ENCODE results near the gene CAPN7. TPM values are rescaled to one million over a fixed set of nuclear protein-coding genes. Genes with fewer than 3 reads are reported as not detected.

The CAPN7 gene
- polyA plus RNA-seq, 3 donors = 40.3 to 54.1 (median 51.6) TPM

- no peak for DNase-seq (ENCODE audit: extremely low read depth in 1 of 11, low read depth in 9 of 11, low spot score in 4 of 11)
Observed at GRCh38 chr3:15266510-15267376, 60.7 kb downstream of the CAPN7 start.

GRCh38 chr3:15267502-15267901, 61.5 kb downstream of the CAPN7 start:
- no peak for DNase-seq (ENCODE audit: extremely low read depth in 1 of 11, low read depth in 9 of 11, low spot score in 4 of 11)

GRCh38 chr3:15268033-15268631, 62.1 kb downstream of the CAPN7 start:
- DNase-seq (ENCODE audit: extremely low read depth in 1 of 11, low read depth in 9 of 11, low spot score in 4 of 11) = peak; percentile 43 to 81 (median 69)

- no peak for DNase-seq (ENCODE audit: extremely low read depth in 1 of 11, low read depth in 9 of 11, low spot score in 4 of 11)
Observed at GRCh38 chr3:15269091-15269989, 63.3 kb downstream of the CAPN7 start.

DNA sequence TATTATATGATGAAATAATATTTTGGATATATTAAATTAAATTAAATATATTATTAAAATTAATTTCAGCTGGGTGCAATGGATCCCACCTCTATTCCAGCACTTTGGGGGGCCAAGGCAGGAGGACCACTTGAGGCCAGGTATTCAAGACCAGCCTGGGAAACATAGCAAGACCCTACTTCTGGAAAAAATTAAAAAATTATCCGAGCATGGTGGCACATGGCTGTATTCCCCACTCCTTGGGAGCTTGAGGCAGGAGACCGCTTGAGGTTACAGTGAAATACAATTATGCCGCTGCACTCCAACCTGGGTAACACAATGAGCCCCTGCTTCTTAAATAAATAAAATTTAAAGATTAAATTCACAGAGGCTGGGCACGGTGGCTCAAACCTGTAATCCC, 65.0 kb downstream of the CAPN7 start:
- no peak for DNase-seq (ENCODE audit: extremely low read depth in 1 of 11, low read depth in 9 of 11, low spot score in 4 of 11)

DNA sequence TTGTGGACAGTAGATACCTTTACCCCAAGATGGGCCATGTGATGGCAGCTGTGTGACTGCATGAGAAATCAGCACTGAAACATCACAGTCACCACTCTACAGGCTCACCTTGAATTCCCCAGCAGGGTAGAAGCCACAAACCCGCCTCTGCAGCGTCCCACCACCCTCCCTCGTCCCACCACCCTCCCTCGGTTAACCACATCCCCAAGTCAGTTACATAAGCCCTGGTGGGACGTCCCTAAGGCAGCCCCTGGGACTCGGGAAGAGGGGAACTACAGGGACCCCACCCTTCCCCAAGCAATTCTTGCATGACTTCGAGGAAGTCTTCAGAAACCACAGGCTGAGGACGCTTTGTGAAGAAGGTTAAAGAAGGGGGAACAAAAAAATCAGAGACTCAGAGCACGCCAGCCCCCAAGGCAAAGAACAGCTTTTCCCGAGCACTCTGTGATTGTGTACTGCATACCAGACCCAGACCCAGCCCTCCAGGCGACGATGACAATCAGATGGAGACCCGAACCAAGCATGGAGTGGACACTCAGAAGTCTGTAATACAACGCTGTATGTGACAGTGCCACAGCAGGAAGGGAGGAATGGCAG, 65.8 kb downstream of the CAPN7 start:
- DNase-seq (ENCODE audit: extremely low read depth in 1 of 11, low read depth in 9 of 11, low spot score in 4 of 11) = no peak

DNA sequence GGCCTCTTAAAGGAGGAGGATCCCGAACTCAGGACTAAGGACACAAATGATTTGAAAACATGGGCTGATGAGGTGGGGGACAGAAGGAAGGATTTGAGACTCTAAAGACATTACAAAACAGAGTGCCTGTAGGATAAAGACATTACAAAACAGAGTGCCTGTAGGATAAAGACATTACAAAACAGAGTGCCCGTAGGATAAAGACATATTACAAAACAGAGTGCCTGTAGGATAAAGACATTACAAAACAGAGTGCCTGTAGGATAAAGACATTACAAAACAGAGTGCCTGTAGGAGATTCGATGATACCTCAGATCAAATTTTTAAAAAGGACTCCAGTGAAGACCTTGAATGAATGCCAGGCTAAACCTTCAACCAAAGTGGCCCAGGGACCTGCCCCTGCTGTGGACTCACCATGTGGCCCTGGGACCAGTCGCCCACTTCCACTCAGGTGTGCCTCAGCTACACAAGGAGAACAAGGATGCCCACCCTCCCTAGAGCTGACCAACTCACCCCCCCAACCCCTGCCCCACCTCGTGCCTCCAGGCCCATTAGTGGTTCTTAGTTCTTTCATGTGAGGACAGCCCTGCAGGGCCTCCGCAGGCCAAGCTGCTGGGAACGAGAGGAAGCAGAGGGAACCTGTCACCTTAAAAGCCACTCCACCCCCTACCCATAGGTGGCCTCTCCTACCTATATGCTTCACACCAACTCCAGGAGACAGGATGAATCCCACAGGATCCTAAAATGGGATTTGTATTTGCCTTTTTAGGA, 66.6 kb downstream of the CAPN7 start:
- no peak for DNase-seq (ENCODE audit: extremely low read depth in 1 of 11, low read depth in 9 of 11, low spot score in 4 of 11)

DNA sequence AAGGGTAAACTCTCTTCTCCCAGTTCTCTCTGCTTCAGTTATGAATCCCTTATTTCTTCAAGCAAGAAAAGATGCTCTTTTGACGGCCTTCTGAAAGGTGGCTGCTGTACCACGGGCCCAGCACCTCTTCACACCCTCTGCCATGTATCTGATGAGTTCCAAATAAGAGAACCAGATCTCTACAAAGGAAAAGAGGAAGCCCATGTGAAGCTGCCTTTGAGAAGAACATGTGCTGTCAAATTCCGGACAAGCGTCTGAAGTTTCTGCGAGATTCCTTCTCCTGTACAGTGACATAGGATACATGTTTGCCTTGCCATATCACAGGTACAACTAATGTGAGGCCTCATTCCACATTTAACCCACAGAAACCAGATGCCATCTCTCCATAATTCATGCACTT, 67.2 kb downstream of the CAPN7 start:
- no peak for DNase-seq (ENCODE audit: extremely low read depth in 1 of 11, low read depth in 9 of 11, low spot score in 4 of 11)

DNA sequence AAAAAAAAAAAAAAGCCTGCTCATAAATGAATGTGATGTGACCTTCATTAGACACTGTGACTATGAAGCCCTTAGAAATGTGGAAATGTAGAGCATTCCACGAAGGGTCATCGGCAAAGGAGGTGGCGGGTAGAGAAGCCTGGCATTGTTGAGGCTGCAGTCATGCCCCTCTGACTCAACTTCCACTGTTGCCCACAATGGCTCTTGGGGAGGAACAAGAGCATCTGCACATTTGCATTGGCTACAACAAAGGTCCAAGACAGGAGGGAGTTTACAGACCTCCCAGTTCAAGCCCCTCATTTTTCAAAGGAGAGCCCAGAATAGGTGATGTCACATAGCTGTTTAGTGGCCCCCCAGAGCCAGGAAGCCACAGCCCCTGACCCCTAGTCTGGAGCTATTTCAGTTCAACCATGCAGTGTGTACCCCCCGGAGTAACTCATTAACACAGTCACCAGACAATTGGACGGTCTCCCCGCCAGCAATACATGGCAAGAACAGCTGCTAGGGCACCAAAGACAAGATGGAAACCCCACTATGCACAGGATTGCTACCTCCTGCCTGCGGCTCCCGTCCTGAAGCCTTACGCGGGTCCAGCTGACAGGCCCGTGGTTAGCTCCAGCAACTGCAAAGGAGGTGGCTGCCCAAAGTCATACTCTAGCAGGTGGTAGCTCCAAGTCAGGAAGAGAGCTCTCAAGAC, 70.1 kb downstream of the CAPN7 start:
- no peak for DNase-seq (ENCODE audit: extremely low read depth in 1 of 11, low read depth in 9 of 11, low spot score in 4 of 11)

GRCh38 chr3:15277861-15278500, 71.9 kb downstream of the CAPN7 start:
- DNase-seq (ENCODE audit: extremely low read depth in 1 of 11, low read depth in 9 of 11, low spot score in 4 of 11) = no peak

DNA sequence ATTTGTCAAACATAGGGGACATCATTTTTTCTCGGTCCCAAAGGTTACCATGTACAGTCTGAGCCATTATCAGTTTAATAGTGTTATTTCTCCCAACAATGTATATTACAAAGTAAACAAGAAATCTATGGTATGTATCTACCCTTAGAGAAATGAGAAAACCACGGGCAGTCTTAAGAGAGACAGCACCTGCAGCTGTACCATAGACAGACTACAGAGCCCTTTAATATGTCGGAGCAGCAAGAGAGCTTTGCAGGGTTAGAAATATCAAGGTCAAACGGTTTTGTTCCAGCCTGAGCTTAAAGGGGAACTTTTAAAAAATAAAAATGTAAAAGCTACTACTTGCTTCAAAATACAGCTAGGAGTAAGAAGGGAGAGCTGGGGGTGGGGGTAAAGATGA, 73.2 kb downstream of the CAPN7 start:
- no peak for DNase-seq (ENCODE audit: extremely low read depth in 1 of 11, low read depth in 9 of 11, low spot score in 4 of 11)

DNA sequence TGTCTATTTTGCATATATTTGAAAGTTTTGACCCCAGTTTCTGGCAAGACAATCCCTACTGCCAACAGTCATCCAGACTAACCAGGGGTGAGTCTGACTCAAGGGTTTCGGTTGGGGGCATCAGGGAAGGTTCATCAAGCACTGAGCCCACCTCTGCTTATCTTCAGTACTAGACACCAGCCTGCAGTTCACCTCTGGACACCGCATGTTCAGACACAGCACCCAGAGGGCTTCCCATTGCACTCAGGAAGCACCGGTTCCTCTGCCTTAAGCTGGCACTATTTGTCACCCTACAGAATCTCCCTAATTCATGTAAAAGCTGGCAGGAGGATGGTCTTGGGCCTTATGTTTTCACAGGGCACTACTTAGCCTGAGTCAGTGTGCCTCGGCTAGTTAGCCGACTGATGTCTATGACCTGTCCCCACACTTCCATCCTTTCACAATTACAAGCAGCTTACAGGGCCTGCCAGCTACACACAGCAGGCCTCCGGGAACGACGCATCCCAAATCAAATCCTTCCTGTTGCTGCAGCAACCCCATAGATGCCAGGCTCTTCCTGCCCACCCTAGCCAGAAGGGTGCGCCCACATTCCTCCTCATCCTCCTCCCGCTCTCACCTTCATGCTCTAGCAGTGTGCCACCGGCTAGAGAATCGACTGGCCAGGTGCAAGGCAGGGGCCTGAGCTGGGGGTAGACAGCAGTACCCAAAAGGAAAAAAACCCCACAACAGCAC, 73.8 kb downstream of the CAPN7 start:
- DNase-seq (ENCODE audit: extremely low read depth in 1 of 11, low read depth in 9 of 11, low spot score in 4 of 11) = no peak

- no peak for DNase-seq (ENCODE audit: extremely low read depth in 1 of 11, low read depth in 9 of 11, low spot score in 4 of 11)
Observed at GRCh38 chr3:15280853-15281532, 74.9 kb downstream of the CAPN7 start.

GRCh38 chr3:15281817-15282216, 75.8 kb downstream of the CAPN7 start:
- DNase-seq (ENCODE audit: extremely low read depth in 1 of 11, low read depth in 9 of 11, low spot score in 4 of 11) = no peak

GRCh38 chr3:15283702-15284101, 77.7 kb downstream of the CAPN7 start:
- DNase-seq (ENCODE audit: extremely low read depth in 1 of 11, low read depth in 9 of 11, low spot score in 4 of 11) = no peak

DNA sequence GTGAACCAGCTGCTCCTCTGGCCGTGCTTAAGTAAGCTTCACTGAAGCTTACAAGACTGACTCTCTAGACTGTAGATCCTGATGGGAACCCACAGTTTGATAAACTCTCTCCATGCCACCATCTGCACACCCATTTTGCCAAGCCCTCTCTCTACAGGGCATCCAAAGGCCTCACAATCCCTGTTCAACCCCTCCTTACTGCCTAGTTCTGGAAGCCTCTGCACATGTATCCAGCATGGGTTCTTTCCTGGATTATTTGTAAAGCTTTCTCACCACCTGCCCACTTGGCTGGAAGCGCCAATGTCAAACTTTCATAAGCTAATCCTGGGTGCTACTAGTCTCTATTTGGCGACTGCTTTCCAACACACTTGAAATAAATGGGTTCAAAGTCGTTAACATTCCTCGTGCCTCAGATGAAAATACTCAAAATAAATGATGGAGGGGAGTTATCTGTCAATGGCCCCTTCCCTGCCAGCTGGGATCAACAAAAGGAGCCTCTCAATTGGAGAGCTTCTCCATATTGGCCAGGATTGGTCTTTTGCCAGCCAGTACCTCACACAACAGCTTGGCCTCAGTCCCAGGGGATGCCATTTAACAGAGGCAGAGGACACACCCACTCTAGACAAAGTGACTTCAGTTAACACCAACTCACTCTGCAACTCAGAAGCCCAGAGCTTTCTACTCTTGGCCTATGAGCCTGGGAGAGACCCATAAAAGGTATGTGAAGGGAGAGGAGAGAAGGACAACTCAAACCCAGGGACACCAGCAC, 78.3 kb downstream of the CAPN7 start:
- DNase-seq (ENCODE audit: extremely low read depth in 1 of 11, low read depth in 9 of 11, low spot score in 4 of 11) = no peak
